Cardiac septum (tissue), 1 donor: ENCODE data around the gene PRKN. TPM values are rescaled to one million over a fixed set of nuclear protein-coding genes. Genes with fewer than 3 reads are reported as not detected.

Experiments used
- DNase-seq: peaks from one replicate; pipeline ENCODE4 v3.0.0-alpha.2; 2020; ENCODE audit warnings: low spot score
- intact Hi-C: fragments of 100-400 bp; cut with DNase I; formaldehyde crosslinking; loops from one replicate; pipeline ENCODE4 v1.14.0; 2022
- total RNA-seq: library from RNA; stranded (reverse); fragmentation: NEBNext Ultra II Directional; extraction: Animal tissue kit (Norgen Biotek cat#: 25700); gene quantifications from one replicate; pipeline ENCODE4 v1.2.1, GENCODE V29; 2021
- donor health status: DM: no; HTN: no; CAD: no.

The PRKN gene
- total RNA-seq, 1 donor from 2014 or later, result 23.2 TPM

DNA sequence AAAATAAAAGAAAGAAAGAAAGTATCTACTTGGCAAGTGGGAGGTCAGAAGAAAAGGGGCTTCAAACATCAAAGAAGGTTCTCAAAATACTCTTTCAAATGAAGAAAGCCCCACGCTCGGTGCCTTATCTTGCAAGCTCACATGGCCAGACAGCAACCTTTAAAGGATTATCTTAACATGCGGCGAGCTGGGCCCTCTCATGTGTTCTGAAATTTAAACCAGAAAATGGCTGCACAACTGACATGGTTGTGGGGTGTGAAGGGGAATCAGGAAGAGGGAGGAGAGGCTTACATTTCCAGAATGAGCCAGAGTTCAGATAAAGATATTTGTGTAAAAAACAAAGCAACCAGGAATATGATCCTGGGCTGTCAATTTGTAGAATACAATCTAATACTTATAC lies 363.1 kb downstream of the PRKN start:
- intact Hi-C loops, result no loop called here
- no peak for DNase-seq

DNA sequence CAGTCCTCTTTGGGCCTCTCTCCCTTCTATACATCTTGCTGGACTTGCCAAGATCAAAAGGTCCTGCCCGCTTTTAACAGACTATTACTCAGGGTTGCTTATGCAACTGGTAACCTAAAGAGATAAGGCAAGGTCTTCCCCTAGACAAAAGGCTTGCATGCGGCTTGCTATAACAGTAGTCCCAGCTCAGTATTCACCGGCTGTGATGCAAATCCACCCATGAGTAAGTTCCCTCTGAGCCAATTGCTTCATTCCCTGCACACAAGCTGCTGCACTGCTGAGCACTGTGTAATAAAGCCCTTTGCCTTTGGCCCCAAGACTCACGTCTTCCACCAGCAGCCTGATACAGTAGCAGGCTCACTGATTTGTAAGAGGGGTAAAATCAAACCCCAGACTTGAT lies 363.8 kb downstream of the PRKN start:
- intact Hi-C loops, result no loop called here
- DNase-seq, result no peak

- intact Hi-C loops, result no loop called here
- DNase-seq, result no peak
Observed at GRCh38 chr6:162360901-162361567, 366.5 kb downstream of the PRKN start.

DNA sequence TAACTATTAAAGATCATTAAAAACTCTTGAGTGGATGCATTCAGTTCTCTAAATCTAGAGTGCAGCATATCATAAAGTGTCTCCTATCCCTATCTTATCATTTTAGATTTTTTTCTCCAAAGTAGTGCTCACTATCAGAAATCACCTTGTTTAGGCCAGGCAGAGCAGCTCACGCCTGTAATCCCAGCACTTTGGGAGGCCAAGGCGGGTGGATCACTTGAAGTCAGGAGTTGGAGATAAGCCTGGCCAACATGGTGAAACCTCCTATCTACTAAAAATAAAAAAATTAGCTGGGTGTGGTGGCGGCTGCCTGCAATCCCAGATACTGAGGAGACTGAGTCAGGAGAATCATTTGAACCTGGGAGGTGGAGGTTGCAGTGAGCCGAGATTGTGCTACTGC lies 368.9 kb downstream of the PRKN start:
- intact Hi-C loops, result no loop called here
- DNase-seq, result no peak

GRCh38 chr6:162345051-162345511 lies 382.5 kb downstream of the PRKN start:
- intact Hi-C loops, result no loop called here
- DNase-seq, result no peak

DNA sequence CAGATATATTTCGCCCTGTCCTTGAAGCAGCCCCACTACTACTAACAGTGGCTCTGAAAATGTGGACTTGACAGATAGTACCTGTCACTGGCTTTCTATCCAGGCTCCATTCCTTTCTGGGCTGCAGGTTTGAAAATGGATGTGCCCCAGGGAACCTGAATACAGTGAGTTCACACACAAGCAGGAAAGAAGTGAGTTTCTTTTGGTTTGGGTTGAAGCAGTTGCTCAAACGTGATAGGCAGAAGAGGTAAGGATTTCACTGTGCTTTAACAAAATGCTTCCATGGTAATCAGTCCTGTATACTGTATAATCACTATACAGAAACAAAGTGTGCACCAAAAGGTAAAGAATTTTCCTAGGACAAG lies 382.9 kb downstream of the PRKN start:
- intact Hi-C loops, result no loop called here

DNA sequence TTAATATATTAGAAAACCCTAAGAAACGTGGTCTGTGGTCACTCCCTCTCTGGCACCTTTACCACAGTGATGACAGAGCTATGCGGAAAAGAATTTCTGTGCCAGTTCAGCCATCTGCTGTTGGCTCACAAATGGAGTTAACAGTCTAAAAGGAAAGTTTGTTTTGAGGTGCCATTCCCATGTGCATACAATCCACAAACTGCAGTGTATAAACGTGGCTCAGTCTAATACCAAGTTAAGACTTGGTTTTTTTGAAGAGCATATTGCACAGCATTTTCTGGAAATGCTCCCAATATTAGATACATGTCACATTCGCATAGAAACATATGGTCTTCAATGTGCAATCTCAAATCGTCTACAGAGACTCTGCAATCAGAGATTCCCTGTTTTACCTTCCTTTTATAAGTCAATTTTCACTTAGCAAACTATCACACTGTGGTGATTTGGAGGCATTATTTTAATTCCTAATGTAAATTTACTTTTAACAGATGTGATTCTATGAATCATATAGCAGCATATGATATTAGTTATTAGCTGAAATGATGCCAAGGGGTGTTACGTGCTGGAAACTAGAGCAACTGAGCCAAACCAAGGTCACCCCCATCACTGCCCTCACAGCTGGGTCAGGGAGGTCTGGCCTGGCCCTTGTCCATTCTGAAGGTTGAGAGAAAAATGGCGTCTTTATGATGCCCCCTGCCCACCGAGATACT lies 383.5 kb downstream of the PRKN start:
- intact Hi-C loops, result no loop called here
- DNase-seq, result no peak

More for the DNA sequence above, 382.9 kb downstream of the PRKN start:
- no peak for DNase-seq

DNA sequence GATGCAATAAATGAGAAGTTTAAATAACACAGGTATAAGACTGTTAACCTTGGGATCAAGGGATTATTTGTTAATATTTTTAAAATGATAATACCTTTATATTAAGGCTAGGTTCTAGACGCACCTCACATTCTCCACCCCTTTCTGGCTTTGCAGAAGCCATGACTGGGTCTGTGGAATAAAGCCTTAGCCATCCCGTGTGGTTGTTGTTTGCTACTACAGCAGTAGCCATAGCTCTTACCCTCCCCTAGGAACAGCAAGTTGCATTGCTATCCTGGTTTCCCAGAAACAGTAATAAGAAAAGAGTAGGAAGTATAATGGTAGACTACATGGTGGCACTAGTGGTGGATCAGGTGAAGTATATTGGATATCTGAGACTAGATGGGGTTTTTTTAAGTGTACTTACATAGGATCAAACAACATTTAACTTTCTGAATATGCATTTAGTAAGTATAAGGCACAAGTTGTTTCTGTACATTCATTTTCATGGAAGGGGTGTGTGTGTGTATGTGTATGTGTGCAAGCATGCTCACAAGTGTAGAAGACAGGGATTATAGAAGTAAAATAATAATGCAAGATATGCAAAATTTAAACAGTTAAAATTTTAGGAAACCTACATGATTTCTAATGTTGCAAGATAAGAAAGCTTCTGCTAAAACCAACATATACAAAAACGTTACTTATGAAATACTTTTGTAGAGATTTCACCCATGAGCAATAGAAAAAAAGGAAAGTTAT lies 384.2 kb downstream of the PRKN start:
- DNase-seq, result no peak
- intact Hi-C loops, result no loop called here

GRCh38 chr6:162337412-162337811 lies 390.2 kb downstream of the PRKN start:
- intact Hi-C loops, result no loop called here
- DNase-seq, result no peak

GRCh38 chr6:162336359-162336758 lies 391.2 kb downstream of the PRKN start:
- intact Hi-C loops, result no loop called here
- no peak for DNase-seq

DNA sequence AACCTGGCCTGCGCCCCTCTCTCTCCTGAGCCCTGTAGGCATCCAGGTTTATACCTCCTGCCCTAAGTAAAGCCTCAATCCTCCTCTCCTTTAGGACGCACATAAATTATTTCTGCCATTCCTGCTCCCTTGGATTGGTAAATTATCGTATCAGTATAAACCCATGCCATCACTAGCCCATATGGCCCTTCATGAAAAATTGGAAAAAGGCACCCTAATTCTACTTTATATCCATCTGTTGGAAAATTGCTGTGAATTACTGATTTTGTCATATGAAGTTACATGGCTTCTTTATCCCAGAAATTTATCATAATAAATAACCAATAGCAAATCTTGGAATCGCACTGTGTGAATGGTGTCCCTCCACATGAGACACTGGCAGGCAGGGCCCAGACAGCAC lies 395.2 kb downstream of the PRKN start:
- no peak for DNase-seq
- intact Hi-C loops, result no loop called here

DNA sequence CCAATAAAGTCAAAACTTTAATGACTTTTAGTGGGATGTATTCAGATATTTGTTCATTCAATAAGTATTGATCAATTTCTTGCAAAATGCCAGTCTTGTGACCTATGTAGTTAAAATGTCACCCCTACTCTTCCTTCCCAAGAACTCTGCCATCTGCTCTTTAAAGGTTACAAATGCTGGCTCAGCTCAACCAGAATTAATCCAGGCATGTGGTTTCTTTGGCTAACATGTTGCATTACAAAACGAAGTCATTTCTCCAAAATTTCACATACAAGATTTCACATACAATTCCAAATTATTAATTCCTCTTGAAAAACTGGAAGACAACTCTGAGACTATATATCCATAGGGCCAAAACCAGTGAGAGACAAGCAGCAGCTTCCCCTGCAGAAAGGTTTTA lies 395.7 kb downstream of the PRKN start:
- intact Hi-C loops, result no loop called here

DNA sequence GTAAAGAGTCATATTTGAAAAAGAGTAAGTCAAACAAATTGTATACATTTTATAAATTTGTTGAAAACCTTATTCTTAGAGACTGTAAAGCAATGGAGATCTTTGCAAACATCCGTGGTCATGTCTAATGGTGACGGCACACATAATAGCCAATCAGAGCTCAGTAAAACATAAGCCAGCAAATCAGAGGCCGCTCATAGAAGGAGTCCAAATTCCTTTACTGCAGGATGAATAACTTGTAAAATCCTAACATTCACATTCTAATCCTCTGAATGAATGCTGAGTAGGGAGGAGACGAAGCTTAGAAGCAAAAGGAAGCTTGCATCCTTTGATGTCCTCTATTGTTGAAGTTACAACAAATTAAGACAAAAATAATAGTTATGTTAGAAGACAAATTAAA lies 401.7 kb downstream of the PRKN start:
- intact Hi-C loops, result no loop called here
- no peak for DNase-seq

More for the DNA sequence above, 395.7 kb downstream of the PRKN start:
- no peak for DNase-seq

- intact Hi-C loops, result no loop called here
Observed at GRCh38 chr6:162325051-162325450, 402.5 kb downstream of the PRKN start.

GRCh38 chr6:162315291-162315690 lies 412.3 kb downstream of the PRKN start:
- intact Hi-C loops, result no loop called here

More at GRCh38 chr6:162325051-162325450, 402.5 kb downstream of the PRKN start:
- no peak for DNase-seq

GRCh38 chr6:162313922-162314660 lies 413.5 kb downstream of the PRKN start:
- intact Hi-C loops, result no loop called here
- DNase-seq, result no peak

More at GRCh38 chr6:162315291-162315690, 412.3 kb downstream of the PRKN start:
- DNase-seq, result no peak

GRCh38 chr6:162307865-162308264 lies 419.7 kb downstream of the PRKN start:
- no peak for DNase-seq
- intact Hi-C loops, result no loop called here

- DNase-seq, result no peak
- intact Hi-C loops, result no loop called here
Observed at GRCh38 chr6:162306616-162307015, 420.9 kb downstream of the PRKN start.

- intact Hi-C loops, result no loop called here
- DNase-seq, result no peak
Observed at GRCh38 chr6:162301128-162301527, 426.4 kb downstream of the PRKN start.

DNA sequence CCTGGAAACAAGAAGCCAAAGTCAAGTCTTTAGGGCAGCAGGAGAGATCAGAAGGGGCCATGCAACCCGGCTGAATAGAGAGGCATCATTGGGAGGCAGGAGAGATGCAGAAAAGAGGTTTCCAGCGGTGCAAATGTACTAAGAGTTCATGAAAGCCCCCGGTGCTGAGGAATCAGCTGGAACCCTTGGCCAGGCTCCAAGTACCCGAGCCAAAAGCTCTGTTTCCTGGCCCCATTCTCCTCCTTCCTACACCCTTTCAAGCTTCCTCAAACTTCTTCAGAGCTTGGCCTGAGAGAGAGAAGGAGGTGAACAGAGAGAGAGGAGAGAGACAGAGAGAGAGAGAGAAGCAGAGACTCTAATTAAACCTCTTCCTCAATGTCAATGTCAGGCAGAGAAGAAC lies 433.5 kb downstream of the PRKN start:
- no peak for DNase-seq
- intact Hi-C loops, result no loop called here
